ENCODE results near the gene TNN.
A peak's percentile ranks its signal among the peaks of the same experiment; 100 is the strongest.

TNN gene

GRCh38 chr1:175150596-175151319 lies 83.1 kb downstream of the TNN start:
- DNase-seq = no peak

DNA sequence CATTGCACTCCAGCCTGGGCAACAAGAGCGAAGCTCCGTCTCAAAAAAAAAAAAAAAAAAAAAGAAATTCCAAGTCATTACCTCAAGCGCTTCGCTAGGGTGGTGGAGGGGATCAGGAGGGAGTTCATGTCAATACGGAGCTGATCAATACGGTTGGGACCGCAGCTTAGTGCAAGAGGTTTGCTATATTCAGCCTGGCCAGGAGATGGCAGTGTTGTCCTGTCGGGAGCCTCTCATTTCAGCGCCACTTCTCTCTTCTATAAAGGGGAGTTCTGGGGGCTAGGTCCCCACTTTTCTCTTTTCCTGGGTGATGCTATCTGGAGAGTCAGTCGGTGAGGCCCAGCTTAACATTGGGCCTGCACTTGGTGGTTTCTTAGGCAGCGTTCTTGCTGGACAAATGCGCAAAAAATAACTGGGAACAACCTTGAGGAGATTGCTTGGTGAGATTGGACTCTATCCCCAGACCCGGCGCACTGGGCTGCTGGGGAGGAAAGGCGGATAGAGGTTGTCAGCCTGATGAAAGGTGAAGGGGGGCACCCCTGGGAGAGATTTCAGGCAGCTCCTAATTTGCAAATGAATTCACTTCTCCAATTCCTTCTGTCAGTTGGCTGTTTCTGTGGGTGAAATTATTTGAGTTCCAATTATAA lies 84.5 kb downstream of the TNN start:
- no peak for DNase-seq

DNA sequence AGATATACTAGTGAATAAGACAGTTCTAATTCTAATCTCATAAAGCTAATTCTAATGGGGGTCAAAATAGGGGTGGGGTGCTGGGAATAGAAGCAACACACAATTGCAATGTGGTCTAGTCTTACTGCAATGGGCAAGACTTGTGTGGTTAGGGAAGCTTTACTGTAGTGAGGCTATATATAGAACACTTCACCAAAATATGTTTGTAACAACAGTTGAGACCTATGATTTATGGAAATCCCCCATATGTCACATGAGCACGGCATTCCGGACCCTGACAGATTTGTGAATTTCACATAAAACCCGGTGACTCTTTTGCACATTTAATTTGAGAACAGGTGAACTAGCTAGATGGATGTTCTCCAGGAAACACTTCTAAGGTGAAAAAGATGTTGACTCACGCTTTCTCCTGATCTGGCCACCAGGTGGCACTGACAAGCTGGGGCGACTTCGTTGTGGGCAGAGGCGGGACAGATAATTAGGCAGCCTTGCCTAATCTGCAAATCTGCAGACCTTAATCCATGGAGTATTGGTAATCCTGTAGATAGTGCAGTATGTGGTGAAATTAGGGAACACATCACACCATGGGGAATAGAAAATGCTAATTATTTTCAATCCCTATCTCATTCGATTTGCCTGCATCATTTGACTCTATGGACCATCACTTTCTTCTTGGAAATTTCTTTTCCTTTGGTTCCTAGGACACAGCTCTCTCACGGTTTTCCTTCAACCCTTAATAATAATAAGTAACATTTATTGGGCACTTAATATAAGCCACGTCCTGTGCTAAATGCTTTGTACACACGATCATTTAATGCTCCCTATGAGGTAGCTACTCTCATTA lies 87.2 kb downstream of the TNN start:
- peak; percentile 14 for DNase-seq

DNA sequence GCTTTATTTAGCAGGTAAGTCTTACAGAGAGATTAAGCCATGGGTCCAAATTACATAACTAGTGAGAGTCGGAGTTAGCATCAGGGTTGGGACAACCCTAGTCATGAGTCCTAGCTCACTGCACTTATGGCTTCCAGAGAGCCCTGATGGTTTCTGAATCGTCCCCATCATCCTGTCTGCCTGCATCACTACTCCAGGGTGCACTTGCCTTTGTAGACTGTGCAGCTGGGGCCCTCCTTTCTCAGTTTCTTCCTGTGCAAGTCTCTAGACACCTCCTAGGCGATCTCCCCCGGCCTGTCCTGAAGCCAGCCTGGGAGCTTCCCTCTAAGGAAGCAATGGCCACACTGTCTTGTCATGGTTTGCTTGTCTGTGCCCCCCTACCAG lies 87.8 kb downstream of the TNN start:
- DNase-seq = no peak

DNA sequence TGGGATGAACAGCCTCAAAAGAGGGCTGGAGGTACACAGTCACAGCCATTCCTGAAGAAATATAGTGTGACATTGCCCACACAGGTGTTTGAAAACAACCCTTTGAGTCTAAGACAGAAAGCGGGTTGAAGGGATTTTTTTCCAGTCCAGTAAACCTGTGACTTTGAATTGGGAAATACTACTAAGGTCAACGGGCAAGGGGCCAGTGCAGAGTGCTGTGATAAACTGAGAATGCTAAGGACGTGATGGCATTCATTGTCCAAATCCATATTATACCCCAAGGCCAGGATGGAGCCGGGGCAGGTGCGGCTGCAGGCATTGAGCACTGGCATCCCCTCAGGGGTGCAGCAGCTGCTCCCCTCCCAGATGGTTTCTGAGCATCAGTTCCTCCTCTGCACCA lies 88.3 kb downstream of the TNN start:
- no peak for DNase-seq

DNA sequence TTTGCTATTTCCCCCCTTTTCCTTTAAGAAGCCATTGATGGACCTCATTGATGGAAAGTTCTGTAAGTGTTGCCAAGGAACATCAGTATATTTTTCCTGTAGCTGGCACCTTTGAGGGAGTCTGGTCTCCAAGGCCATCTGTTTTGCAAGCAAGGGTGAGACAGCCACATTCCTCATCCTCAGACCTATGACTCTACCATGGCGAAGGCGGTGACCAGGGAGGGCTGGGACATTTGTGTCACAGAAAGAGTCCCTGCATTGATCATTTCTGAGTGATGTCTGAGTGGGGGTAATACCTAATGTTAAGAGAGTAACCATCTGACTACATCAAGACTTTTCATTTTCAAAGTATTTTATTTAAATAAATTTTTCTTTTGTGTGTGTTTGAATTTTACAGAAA lies 89.6 kb downstream of the TNN start:
- no peak for DNase-seq

DNA sequence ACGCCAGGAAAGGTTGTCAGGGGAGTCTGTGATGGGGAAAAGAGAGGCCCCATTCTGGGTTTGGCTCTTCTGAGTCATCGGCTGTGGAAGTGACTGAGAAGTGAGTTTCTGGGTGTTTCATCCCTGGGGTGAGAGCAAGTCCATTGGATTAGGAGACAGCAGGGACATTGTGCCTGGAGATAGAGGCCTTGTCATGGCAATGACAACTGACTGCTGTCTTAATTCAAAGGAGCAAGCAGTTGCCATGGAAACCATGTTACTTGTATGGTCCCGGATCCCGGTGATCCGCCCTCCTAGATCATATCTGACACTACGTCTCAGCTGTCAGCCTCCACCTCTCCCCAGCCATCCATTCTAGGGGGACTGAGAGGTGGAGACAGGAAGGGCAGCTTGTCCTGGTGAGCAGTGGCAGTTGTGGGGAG lies 90.5 kb downstream of the TNN start:
- no peak for DNase-seq

DNA sequence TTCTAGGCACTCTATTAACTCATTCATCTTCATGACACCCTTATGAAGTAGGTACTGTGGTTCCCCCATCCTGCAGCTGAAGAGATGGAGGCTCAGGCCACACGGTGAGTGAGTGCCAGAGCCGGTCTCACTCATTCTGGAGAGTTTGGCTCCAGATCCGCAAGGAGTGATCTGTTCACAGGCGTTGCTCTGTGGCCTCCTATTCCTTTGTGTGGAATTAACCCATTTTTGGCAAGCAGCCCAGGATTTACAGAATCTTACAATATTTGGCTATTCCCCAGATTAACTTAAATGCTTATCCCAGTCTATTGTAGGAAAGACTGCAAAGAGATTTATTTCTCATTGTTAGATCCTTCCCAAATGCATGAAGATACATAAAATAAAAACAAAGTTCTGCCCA lies 95.3 kb downstream of the TNN start:
- DNase-seq = no peak

DNA sequence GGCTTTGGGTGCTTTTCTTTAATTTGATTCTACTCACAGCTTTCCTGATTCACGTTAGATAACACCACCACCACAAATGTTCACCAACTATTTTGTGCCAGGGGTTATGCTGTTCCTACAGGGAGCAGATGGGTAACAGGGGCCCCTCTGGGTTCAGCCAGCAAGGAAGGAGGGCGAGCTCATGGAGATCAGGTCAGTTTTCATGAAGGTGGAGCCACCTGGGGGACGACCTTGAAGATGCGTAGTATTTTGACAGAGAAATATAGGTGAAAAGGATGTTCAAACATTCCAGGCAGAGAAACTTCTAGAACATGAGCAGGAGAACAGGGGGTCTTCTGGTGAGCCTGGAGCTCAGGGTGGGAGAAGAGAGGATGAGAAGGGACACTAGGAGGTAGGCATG lies 96.1 kb downstream of the TNN start:
- no peak for DNase-seq

- no peak for DNase-seq
These were observed 97.1 kb downstream of the TNN start for GRCh38 chr1:175164751-175165150.

- DNase-seq = no peak
These were observed 99.1 kb downstream of the TNN start for GRCh38 chr1:175166746-175167145.

DNA sequence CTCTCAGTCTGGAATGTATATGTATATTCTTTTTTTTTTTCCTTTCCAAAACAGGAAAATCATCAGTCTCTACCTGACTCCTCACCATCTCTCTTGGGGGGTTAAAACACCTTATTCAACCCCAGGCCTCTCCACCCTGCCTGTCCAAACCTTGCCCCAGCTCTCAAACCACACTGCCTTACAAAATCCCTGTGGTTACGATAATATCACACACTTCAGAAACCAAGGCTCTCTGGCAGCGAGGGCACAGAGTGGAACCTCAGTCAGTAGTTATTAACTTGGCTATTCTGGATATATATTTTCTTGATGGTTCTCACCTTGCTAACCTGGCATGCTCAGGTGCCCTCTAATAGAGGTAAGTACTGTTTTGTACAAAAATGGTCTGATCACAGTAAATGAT lies 100.2 kb downstream of the TNN start:
- no peak for DNase-seq

DNA sequence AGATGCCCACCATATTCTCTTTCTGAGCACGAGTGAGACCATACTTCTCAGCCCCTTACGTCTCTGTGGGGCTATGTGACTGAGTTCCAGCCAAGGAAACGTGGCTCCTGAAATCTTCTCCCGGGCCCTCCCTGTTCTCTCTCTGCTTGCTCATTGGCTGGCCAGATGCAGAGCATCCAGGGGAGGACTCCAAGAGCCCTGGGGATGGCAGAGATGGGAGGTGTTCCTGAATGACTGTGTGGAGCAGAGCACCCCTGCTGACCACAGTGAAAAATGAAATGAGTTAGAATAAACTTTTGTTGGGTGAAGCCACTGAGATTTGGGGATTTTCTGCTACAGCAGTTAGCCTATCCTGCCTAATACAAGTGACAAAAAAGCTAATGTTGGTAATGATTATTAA lies 101.1 kb downstream of the TNN start:
- no peak for DNase-seq

DNA sequence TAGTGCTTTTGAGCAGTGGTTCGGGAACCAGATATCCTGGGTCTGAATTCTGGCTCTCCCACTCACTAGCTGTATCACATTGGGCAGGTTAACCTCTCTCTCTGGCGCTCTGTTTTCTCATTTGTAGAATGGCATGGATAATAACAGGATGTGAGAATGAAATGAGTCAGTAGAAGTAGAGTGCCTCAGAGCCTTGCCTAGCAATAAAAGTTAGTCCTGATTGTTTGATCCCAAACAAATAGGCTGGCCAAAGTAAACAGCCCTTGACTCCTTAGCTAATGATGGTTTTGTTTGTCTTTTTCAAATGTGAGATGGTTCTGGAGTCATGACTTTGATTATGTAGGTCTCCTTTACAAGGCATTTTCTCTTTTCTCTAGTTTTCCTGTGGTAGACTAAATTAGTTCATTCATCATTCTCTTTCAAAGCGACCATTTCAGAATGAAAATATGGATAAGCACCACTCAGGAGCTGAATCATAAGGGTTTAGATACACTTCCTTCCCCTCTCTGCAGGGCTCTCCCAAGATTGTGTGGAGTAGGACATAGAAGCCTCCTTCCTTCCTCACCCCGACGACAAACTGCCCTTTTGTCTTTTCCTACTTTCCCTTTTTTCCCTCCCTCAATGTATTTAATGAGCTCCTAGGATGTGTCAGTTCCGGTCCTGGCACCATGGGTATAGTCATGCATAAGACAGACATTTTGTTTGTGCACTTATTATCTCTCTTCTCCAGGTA lies 101.8 kb downstream of the TNN start:
- DNase-seq = no peak

DNA sequence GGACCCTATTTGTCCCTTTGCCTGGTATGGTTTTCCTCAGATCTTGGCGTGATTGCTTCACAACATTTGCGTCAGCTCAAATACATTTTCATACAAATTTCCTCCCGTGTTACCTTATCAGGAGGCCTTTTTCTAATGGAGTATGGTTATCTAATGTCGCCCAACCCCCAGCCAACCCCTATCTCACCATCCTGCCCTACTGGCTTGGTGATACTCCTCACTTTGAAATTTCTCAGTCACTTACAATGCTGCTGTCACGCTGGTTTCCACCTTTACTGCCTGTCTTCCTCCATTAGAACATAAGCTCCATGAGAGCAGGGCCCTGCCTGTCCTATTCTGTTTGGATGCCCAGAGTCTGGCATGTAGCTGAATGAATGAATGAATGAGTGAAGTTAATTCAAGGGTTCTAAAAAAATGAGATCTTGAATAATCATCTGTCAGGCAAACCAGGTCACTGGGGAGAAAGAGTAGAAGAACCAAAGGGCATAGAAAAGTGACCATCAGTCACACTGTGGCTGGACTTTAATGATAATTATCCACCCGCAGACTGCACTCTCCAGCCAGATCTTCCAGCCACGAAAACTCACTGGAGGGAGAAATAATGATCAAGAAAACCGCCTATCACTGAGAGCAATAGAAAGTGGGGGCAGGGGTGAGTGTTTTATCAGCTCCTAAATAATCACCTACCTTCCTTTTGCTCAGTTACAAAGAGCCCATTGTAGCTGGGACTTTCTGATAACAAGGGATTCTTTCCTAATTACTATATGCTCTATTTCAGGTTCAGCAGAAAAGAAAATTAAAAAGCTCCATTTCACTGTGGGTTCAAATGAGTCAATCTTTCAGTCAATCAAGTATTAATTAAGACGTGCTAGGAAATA lies 103.6 kb downstream of the TNN start:
- DNase-seq = no peak

GRCh38 chr1:175172503-175172902 lies 104.9 kb downstream of the TNN start:
- no peak for DNase-seq

GRCh38 chr1:175173531-175173930 lies 105.9 kb downstream of the TNN start:
- DNase-seq = no peak

- no peak for DNase-seq
These were observed 106.9 kb downstream of the TNN start for GRCh38 chr1:175174309-175175102.

DNA sequence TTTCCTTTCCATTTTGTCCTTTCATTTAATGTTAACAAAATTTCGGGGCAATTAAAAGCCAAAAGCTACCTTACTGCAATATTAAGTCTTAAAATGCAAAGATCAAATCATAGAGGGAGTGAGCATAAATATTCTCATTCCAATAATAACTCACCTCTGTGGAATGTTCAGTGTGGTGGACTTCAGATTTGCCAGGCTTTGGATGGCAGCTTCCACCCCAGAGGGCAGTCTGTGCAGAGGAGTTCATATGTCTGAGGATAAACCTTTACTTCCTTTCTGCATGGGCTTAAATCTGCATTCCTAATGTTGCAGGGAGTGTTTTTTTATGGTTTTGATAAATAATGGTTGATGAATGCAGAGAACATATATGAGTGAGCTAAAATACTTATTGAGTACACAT lies 108.6 kb downstream of the TNN start:
- no peak for DNase-seq

- no peak for DNase-seq
These were observed 110.4 kb downstream of the TNN start for GRCh38 chr1:175178056-175178455.

GRCh38 chr1:175178456-175178855 lies 110.8 kb downstream of the TNN start:
- DNase-seq = no peak

Measured in NCI-H524 treated with DMSO at 0.1 percent for 48 hours (cell line).